Muscle of back (tissue), 13 donors: Measurements from ENCODE around the gene RCAN2. TPM values are rescaled to one million over a fixed set of nuclear protein-coding genes. Genes with fewer than 3 reads are reported as not detected.

Experiments used
- DNase-seq, 3 donors: peaks; one replicate each; pipeline versions ENCODE4 v3.0.0 to v3.0.0-alpha.2; 2013
- long read RNA-seq, 9 donors: transcript quantifications; one replicate each; lab custom pipeline, GENCODE V29; 2026
- polyA plus RNA-seq, 10 donors: library from polyadenylated mRNA; unstranded; fragments of 120-200 nt; gene quantifications; one replicate each; pipeline ENCODE4 v1.2.1, GENCODE V29; 2013; ENCODE audit not compliant: insufficient read length in 10 of 10

RCAN2 gene
- 1 to 10 TPM; 3.6 to 7.2 (median 4.7) TPM for polyA plus RNA-seq
- long read RNA-seq, donor 1, result 0 reads
- long read RNA-seq, donor 2, result 0 reads
- long read RNA-seq, donor 3, result 0 reads
- long read RNA-seq, donor 4, result 0 reads
- long read RNA-seq, donor 5, result 0 reads
- long read RNA-seq, donor 6, result 0 reads
- long read RNA-seq, donor 7, result 0 reads
- long read RNA-seq, donor 8, partial matches to known transcripts, result 0 of 1 reads
- long read RNA-seq, donor 8, other reads (novel, unspliced or antisense), result 0 of 1 reads
- long read RNA-seq, donor 9, result 0 reads

DNA sequence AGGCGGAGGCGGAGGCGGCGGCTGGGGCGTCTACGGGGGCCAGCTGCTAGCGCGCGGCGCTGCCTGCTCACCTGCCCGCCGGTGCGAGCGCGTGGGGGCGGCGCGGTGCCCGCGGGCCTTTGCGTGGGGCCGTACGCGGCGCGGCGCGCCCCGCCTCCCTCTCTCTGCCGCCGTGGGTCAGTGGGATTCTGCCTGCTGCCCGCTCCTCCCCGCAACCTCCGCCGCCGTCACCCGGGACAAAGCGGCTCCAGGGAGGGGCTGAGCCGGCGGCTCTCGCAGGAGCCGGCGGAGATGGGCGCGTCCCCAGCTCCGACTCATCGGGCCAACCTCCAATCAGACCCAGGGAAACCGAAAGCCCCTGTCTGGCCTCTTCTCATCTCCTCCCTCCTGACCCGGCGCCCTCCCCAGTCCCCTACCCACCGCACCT is at the start of gene RCAN2:
TSS of gene RCAN2 (minus strand) at position 249 of the 427 bp plus-strand sequence.
- DNase-seq, result peak; percentile 33 to 73 (median 51)

DNA sequence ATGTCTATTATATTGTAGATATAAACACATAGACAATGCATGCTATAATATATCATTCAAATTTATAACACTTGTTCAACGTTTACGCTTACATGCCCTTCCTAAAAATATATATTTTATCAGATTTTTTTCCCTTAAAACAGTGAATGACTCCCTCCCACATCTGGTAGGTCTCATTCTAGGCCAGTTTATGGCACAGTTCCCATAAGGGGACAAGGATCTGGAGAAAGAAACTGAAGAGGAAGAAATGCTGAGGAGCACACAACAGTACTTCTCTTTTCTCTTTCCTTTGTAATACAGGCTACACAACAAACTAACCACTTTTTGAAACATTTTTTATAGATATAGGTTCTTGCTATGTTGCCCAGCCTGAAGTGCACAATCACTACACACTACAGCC is 48.6 kb upstream of the RCAN2 start:
- no peak for DNase-seq

DNA sequence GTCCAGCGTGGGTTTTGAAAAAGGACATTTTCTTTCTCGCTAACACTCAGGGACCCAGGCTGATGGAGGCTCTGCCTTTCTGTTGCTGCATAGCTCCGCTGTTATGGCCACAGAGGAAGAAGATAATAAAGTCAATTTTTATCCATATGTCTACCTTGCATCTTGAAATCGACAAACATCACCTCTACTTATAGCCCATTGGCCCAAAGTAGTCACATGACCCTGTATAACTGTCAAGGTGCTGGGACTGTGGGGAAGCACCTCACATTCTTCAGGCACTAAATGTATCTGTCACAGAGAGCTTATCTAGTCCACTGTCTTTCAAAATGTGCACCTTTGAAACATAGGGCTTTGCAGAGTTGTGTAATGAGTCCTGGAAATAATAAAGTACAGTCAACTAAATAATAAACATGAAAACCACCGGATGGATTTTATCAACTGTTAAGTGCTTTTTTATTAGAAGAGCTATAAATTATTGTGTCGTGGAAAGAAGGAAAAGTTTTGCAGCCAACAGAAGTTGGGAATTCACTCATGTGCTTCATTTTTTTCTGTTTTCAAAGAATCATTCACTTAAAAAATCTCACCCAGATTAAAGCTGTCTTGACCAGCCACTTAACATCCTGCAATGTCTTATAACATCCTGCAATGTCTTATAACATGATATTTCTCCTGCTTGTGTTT is 47.7 kb upstream of the RCAN2 start:
- no peak for DNase-seq

- no peak for DNase-seq
Observed at GRCh38 chr6:46530896-46531295, 39.6 kb upstream of the RCAN2 start.

DNA sequence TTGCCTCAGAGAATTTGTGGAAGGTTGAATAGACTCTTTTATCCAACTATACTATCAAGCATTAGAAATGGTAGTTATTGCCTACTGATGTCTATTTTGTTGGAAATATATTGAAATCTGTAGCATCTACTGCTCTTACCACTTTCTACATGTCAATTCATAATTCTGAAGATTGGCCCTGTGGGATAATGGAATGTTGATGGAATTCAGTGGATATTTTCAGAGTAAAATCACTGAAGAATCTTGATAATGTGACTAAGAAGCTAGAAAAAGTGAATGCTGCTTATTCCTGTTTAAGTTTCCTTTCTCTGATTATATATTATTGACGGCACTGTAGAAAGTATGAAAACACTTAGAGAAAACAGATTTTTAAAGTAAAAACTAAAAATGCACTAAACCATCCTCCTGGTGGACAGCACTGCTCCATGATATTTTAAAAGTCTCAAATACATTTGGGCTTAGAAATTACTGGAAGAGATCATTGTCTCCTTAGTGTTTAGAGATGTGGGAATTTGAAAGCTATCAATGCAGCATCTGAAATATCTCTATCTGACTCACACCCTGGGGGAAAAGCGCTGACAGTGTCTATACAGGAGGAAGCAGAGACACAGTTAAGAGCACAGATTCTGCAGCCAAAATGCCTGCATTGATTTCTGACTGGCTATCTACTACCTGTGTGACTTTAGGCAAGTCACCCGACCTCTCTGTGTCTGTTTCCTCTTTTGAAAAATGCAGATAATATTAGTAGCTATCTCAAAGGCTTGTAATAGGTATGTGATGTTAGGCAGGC is 37.9 kb upstream of the RCAN2 start:
- no peak for DNase-seq

- no peak for DNase-seq
Observed at GRCh38 chr6:46526607-46527006, 35.4 kb upstream of the RCAN2 start.

DNA sequence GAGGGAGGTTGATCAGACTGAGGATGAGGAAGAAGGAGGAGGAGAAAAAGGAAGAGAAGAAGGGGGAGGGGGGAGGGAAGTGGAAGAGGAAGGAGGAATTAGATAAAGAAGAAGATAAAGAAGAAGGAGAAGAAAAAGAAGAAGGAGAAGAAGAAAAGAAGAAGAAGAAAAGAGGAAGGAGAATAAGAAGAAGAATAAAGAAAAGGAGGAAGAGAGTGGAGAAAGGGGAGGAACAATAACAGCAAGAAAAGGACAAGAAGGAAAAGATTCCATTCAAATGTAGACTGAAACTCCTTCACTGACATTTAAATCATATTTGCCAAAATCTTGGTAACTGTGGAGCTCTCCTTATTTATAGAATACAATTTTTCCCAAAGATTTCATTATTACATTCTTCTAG is 34.3 kb upstream of the RCAN2 start:
- no peak for DNase-seq

DNA sequence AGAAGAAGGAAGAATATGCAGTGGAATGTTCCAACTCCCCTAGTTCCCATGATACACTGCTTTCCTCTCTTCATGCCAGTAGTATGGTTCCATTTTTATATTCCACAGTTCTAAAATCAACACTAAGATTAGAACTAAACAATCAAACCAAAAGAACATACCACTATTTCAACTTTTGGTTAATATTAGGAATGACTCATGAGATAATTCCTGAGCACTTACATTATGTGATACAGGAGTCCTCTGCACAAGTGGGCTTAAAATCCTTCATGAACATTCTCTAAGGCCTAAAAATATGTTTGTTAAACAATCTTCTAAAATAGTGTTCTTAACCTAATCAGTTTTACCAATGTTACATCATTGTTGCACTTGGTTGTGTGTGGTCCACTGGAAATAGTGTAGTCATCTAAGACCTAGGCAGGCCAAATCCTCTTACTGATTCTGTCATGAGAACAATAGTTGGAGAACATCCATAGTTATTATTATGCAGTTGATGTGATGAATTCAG is 30.3 kb upstream of the RCAN2 start:
- DNase-seq, result peak in 1 of 3 donors; percentile 17

DNA sequence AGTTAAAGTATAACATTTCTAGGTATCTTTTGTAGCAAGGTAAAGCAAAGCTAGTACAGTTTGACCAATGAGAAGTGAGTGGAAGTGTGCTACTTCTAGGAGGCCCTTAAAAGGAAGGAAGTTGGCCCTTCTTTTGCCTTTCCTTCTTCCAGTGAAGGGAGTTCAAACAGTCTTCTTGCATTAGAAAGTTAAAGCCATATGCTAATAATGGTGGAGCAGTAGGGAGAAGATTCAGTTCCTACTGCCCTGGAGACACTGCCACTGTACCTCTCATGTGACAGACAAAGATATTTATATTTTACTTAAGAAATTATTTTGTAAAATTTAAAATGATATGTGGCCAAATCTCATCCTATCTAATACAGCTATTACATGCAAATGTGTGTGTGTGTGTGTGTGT is 26.0 kb upstream of the RCAN2 start:
- DNase-seq, result no peak

- no peak for DNase-seq
Observed at GRCh38 chr6:46513533-46513932, 22.3 kb upstream of the RCAN2 start.

DNA sequence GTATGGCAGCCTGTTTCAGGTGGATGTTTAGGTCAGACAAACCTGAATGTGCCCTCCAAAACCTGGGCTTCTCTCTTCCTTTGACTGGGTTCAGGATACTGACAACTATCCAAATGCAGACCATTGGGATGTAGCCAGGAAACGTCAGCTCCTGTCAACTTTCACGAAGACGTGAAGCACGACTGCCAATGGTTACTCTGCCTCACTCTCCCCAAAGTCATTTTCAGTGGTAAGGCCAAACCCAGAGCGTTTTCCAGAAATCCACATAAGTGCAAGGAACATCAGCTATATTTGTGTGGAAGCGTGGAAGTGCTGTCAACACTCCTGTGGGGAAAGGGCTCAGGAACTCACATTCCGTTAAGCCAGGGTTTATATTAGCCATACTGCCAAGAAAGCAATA is 20.1 kb upstream of the RCAN2 start:
- DNase-seq, result no peak

GRCh38 chr6:46510651-46511050 is 19.4 kb upstream of the RCAN2 start:
- DNase-seq, result peak; percentile 55 to 79 (median 69)

GRCh38 chr6:46509981-46510510 is 18.8 kb upstream of the RCAN2 start:
- DNase-seq, result no peak

DNA sequence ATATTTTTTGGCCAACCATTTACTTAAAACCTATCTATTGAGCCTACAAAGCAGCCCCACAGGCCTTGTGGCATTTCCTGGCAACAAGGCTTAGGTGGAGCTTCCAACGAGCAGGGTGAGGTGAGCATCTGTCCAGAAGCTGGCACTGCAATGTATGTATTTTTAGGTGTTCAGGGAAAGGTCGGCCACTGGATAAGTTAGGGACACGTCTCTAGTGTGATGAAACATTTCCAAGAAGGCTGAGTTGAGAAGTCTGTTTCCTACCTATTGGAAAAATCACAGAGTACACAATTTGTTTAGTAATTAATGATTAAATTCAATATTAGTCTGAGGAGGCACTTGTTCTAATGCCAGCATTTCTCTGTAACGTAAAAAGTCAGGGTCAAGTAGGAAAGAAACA is 17.8 kb upstream of the RCAN2 start:
- DNase-seq, result no peak

DNA sequence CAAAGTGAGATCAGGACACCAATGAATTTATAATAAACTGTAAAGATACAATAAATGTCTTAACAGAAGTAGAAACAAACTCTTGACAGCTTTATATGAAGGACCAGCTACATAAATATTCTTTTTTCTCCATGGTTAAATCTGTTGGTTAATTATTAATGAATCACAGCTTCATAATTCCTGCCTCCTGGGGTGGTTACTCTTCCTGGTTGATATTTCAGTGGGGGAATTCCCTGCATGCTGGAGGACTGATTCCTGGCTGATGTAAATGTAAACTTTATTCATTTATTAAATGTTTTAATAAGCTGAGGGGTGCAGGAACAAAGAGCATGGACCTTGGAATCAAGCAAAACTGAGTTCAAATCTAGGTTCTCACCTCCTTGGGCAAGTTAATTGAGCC is 16.2 kb upstream of the RCAN2 start:
- no peak for DNase-seq

DNA sequence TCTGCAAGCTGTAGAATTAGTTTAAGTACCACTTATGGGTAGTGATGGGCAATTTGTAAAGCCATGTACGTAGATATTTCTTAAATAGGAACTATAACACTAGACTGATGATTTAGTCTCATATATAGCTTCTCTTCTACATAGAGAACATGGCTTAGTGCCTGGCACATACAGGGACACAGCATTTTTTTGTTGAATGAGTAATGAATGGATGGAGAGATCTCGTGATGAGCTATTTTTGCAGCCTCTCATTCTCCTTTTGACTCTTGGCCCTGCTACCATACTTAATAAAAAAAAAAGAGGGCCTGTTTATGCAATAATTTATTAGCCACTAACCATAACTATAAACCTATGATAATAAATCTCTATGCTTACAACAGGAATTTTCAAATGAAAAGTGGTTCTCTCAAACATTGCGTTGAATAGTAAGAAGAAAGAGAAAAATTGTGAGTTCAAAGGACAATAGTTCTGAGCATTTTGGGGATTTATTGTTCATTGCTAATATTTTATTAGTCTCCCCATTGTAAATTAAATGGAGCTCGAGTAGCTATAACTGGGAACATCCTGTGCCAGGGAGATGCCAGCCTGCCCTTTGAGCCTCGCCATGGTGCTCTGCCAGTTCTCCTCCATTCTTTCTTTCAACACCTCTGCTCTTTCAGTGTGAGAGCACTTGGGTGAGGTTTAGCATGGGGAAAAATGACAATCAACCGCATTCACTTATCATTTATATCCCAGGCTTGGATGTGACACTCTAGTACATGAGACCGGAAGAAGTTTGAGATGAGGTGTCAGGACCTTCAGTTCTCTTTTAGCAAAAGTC is 14.7 kb upstream of the RCAN2 start:
- DNase-seq, result no peak

DNA sequence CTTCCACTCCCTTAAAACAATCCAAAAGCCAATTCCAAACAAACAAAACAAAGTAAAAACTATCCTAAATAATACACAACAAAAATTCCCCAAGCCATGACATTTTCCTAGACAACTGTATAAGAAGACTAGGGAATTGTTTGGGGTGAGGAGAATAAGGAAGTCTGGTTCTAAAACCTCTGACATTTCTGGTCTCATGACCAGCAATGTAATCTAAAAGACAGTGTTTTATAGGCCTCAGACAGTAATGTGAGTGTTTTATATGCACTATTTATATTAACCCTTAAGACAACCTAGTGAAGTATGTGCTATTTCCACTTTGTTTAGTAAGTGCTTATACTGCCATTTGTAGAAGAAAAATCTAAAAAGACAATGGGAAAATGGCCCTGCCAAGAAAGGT is 13.0 kb upstream of the RCAN2 start:
- DNase-seq, result no peak

GRCh38 chr6:46502486-46503119 is 11.4 kb upstream of the RCAN2 start:
- peak in 1 of 3 donors; percentile 16 for DNase-seq

GRCh38 chr6:46501136-46502089 is 10.2 kb upstream of the RCAN2 start:
- no peak for DNase-seq

GRCh38 chr6:46500382-46500781 is 9.1 kb upstream of the RCAN2 start:
- DNase-seq, result no peak
